Astrocyte (in vitro differentiated cells and primary cell): ENCODE measurements around the gene EGFL6. TPM values are rescaled to one million over a fixed set of nuclear protein-coding genes. Genes with fewer than 3 reads are reported as not detected.

Experiments
- DNase-seq: peaks from one replicate; pipeline ENCODE4 v3.0.0-alpha.2; 2010; ENCODE audit warnings: low read depth
- FAIRE-seq: peaks from 2 replicates; lab custom pipeline; 2011; peaks lifted over from hg19 to GRCh38; lab: Jason Lieb, UNC
- H2AFZ ChIP-seq: 2 replicates; pipeline ENCODE4 v1.6.0; 2012; ENCODE audit warnings: low read depth, low read length, inconsistent platforms
- H3K27ac ChIP-seq: 2 replicates; pipeline ENCODE4 v1.5.1; 2011; ENCODE audit warnings: low read depth, low read length, inconsistent platforms
- H3K27me3 ChIP-seq: 2 replicates; pipeline ENCODE4 v1.6.0; 2011; ENCODE audit warnings: low read length, inconsistent platforms; ENCODE audit not compliant: insufficient read depth
- H3K36me3 ChIP-seq: 2 replicates; pipeline ENCODE4 v1.5.1; 2011; ENCODE audit warnings: low read length, inconsistent platforms; ENCODE audit not compliant: insufficient read depth
- H3K4me1 ChIP-seq: 2 replicates; pipeline ENCODE4 v1.5.1; 2011; ENCODE audit warnings: low read length, inconsistent platforms; ENCODE audit not compliant: insufficient read depth
- H3K4me2 ChIP-seq: 2 replicates; pipeline ENCODE4 v1.6.0; 2012; ENCODE audit warnings: low read length, inconsistent platforms
- H3K4me3 ChIP-seq: 2 replicates; pipeline ENCODE4 v1.5.1; 2011; ENCODE audit warnings: low read depth, mild to moderate bottlenecking, low read length, inconsistent platforms; ENCODE audit not compliant: insufficient read depth
- H3K79me2 ChIP-seq: 2 replicates; pipeline ENCODE4 v1.6.0; 2012; ENCODE audit warnings: mild to moderate bottlenecking, low read length, inconsistent platforms; ENCODE audit not compliant: insufficient read depth
- H3K9ac ChIP-seq: 2 replicates; pipeline ENCODE4 v1.6.0; 2012; ENCODE audit warnings: mild to moderate bottlenecking, low read length, inconsistent platforms
- H3K9me3 ChIP-seq: 2 replicates; pipeline ENCODE4 v1.5.1; 2012; ENCODE audit warnings: low read depth, mild to moderate bottlenecking, low read length, inconsistent platforms; ENCODE audit not compliant: insufficient read depth
- H4K20me1 ChIP-seq: 2 replicates; pipeline ENCODE4 v1.6.0; 2012; ENCODE audit warnings: low read length, inconsistent platforms; ENCODE audit not compliant: insufficient read depth
- H3K27ac Mint-ChIP-seq: one replicate; pipeline ENCODE4 v1.8.0; 2021; ENCODE audit warnings: mild to moderate bottlenecking, mixed read lengths; ENCODE audit not compliant: unreplicated experiment
- H3K27me3 Mint-ChIP-seq: one replicate; pipeline ENCODE4 v1.8.0; 2021; ENCODE audit warnings: low read depth, mixed read lengths; ENCODE audit not compliant: unreplicated experiment
- H3K36me3 Mint-ChIP-seq: one replicate; pipeline ENCODE4 v1.8.0; 2021; ENCODE audit warnings: low read depth, mixed read lengths; ENCODE audit not compliant: unreplicated experiment
- H3K4me1 Mint-ChIP-seq: one replicate; pipeline ENCODE4 v1.8.0; 2021; ENCODE audit warnings: low read depth, mixed read lengths; ENCODE audit not compliant: unreplicated experiment
- H3K4me3 Mint-ChIP-seq: one replicate; pipeline ENCODE4 v1.8.0; 2021; ENCODE audit warnings: mild to moderate bottlenecking, moderate library complexity, mixed read lengths; ENCODE audit not compliant: unreplicated experiment
- H3K9me3 Mint-ChIP-seq: one replicate; pipeline ENCODE4 v1.8.0; 2021; ENCODE audit warnings: mild to moderate bottlenecking, mixed read lengths; ENCODE audit not compliant: unreplicated experiment
- EZH2 ChIP-seq: IDR thresholded peaks from 2 replicates; pipeline ENCODE4 v1.6.1; 2012; ENCODE audit warnings: mild to moderate bottlenecking, low read length, inconsistent platforms; ENCODE audit not compliant: insufficient read depth
- total RNA-seq: library from RNA; stranded (reverse); gene quantifications from 2 replicates; pipeline ENCODE4 v1.2.1, GENCODE V29; 2021
- TF ChIP-seq, protein P1 (sequence below): IDR thresholded peaks from 2 replicates; pipeline ENCODE4 v1.5.1; 2011; ENCODE audit warnings: low read depth, mild to moderate bottlenecking, inconsistent platforms, low read length, moderate library complexity; ENCODE audit not compliant: insufficient read depth

Gene EGFL6
- total RNA-seq, 1 donor from 2014 or later: 0.18 TPM

DNA sequence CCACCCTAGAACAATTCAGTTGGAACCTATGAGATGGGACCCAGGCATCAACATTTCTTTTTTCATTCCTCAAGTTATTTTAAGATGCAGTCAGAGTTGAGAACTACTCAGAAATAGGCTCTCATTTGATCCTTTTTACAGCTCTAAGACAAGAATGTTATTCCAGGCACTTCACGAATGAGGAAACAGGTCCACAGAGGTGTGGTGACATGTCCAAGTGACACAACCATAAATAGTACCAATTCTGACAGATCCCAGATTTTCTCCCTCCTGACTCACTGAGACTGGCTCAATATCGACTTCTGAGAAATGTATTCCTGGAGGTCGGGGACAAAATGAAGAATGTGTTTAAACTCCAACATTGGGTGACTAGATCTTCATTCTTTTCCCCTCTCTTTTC lies 94.6 kb downstream of the EGFL6 start:
- no peaks in the 10 kb centered on the region for H4K20me1 ChIP-seq
- TF ChIP-seq, protein P1, sequence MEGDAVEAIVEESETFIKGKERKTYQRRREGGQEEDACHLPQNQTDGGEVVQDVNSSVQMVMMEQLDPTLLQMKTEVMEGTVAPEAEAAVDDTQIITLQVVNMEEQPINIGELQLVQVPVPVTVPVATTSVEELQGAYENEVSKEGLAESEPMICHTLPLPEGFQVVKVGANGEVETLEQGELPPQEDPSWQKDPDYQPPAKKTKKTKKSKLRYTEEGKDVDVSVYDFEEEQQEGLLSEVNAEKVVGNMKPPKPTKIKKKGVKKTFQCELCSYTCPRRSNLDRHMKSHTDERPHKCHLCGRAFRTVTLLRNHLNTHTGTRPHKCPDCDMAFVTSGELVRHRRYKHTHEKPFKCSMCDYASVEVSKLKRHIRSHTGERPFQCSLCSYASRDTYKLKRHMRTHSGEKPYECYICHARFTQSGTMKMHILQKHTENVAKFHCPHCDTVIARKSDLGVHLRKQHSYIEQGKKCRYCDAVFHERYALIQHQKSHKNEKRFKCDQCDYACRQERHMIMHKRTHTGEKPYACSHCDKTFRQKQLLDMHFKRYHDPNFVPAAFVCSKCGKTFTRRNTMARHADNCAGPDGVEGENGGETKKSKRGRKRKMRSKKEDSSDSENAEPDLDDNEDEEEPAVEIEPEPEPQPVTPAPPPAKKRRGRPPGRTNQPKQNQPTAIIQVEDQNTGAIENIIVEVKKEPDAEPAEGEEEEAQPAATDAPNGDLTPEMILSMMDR: no peak
- TF ChIP-seq EZH2: no peak
- H3K4me3 ChIP-seq: no peak overlapping the region
- H3K36me3 ChIP-seq: no peaks in the 10 kb centered on the region
- Mint-ChIP-seq H3K9me3 (no peaks in the 10 kb centered on the region), H3K27me3 (no peaks in the 10 kb centered on the region), H3K36me3 (peaks cover 5% of the 10 kb centered on the region), H3K4me3 (no peak overlapping the region), H3K4me1 (peaks cover 5% of the 10 kb centered on the region), H3K27ac (no peak overlapping the region)
- H3K4me2 ChIP-seq: no peak overlapping the region
- H3K4me1 ChIP-seq: no peaks in the 10 kb centered on the region
- no peak overlapping the region for H3K9ac ChIP-seq
- no peaks in the 10 kb centered on the region for H3K79me2 ChIP-seq
- FAIRE-seq (no peak), DNase-seq (no peak)
- no peaks in the 10 kb centered on the region for H3K27me3 ChIP-seq
- H3K27ac ChIP-seq: no peak overlapping the region
- no peaks in the 10 kb centered on the region for H3K9me3 ChIP-seq
- no peak overlapping the region for H2AFZ ChIP-seq

- peaks cover 11% of the 10 kb centered on the region for H3K4me1 Mint-ChIP-seq
- Histone ChIP-seq H3K27ac (no peak overlapping the region), H3K9me3 (no peaks in the 10 kb centered on the region), H3K4me2 (no peak overlapping the region), H2AFZ (no peak overlapping the region), H3K4me3 (no peak overlapping the region), H3K27me3 (peaks cover 2% of the 10 kb centered on the region), H3K9ac (no peak overlapping the region), H3K4me1 (peaks cover 3% of the 10 kb centered on the region), H4K20me1 (no peaks in the 10 kb centered on the region), H3K79me2 (no peaks in the 10 kb centered on the region), H3K36me3 (no peaks in the 10 kb centered on the region)
- no peak for FAIRE-seq
- no peaks in the 10 kb centered on the region for H3K9me3 Mint-ChIP-seq
- H3K27ac Mint-ChIP-seq: no peak overlapping the region
- H3K4me3 Mint-ChIP-seq: no peak overlapping the region
- no peaks in the 10 kb centered on the region for H3K27me3 Mint-ChIP-seq
- DNase-seq: no peak
- TF ChIP-seq, protein P1: no peak
- TF ChIP-seq EZH2: no peak
- peaks cover 5% of the 10 kb centered on the region for H3K36me3 Mint-ChIP-seq
Measured at GRCh38 chrX:13666836-13667235, 97.4 kb downstream of the EGFL6 start.

DNA sequence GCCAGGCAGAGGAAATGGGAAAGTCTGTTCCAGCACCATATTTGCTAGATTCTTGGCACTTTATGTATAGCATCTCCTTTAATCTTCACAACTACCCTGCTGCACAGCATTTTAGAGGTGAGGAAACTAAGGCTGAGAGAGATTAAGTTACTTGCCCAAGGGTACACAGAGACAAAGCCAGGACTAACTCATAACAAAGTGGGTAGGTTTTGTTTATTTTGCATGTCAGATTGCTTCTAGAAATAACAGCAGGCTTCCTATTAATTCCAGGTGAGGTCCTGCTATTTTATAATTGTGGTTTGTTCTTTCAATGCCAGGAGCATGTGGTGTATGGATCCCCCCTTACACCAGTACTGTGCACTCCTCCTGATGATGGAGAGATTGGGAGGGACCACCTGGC lies 98.5 kb downstream of the EGFL6 start:
- Histone ChIP-seq H3K4me2 (no peak overlapping the region), H4K20me1 (no peaks in the 10 kb centered on the region), H3K4me3 (no peak overlapping the region), H3K27ac (no peak overlapping the region), H3K79me2 (no peaks in the 10 kb centered on the region), H2AFZ (no peak overlapping the region), H3K9me3 (no peaks in the 10 kb centered on the region), H3K36me3 (no peaks in the 10 kb centered on the region), H3K9ac (no peak overlapping the region), H3K4me1 (peaks cover 3% of the 10 kb centered on the region), H3K27me3 (peaks cover 2% of the 10 kb centered on the region)
- H3K27me3 Mint-ChIP-seq: no peaks in the 10 kb centered on the region
- no peaks in the 10 kb centered on the region for H3K9me3 Mint-ChIP-seq
- no peak for TF ChIP-seq EZH2
- TF ChIP-seq, protein P1: no peak
- no peak overlapping the region for H3K4me3 Mint-ChIP-seq
- no peak overlapping the region for H3K27ac Mint-ChIP-seq
- FAIRE-seq (no peak), DNase-seq (no peak)
- peaks cover 11% of the 10 kb centered on the region for H3K4me1 Mint-ChIP-seq
- H3K36me3 Mint-ChIP-seq: peaks cover 3% of the 10 kb centered on the region
